ENCODE results near the gene EIF3J.

- TF ChIP-seq CTCF (IDR thresholded peaks at IDR 0.05; ENCODE audit: low read depth, low read length, missing input control) = no peak
- TF ChIP-seq YY1 (IDR thresholded peaks at IDR 0.05) = no peak
Observed at GRCh38 chr15:44606740-44607139, 69.8 kb downstream of the EIF3J start.

Data from liver (tissue), 2 donors.